AG09309 (cell line): ENCODE data around the gene CNTNAP2.

ENCODE experiments used
- DNase-seq: peaks from one replicate; pipeline ENCODE4 v3.0.0-alpha.2; 2010; ENCODE audit warnings: low read depth
- H3K4me3 ChIP-seq: 2 replicates; pipeline ENCODE4 v1.5.1; 2011; ENCODE audit warnings: mild to moderate bottlenecking, low read depth, low read length, moderate library complexity; ENCODE audit not compliant: control insufficient read depth
- CTCF ChIP-seq: IDR thresholded peaks from 2 replicates; pipeline ENCODE4 v1.5.1; 2011; ENCODE audit warnings: mild to moderate bottlenecking, low read depth, low read length, inconsistent platforms; ENCODE audit not compliant: insufficient read depth, control insufficient read depth; ENCODE audit errors: missing control alignments

Gene CNTNAP2

GRCh38 chr7:148334441-148334956 lies 2217.9 kb downstream of the CNTNAP2 start:
- DNase-seq = no peak
- H3K4me3 ChIP-seq = no peak overlapping the region
- TF ChIP-seq CTCF = no peak

- no peak for TF ChIP-seq CTCF
- H3K4me3 ChIP-seq = no peak overlapping the region
- no peak for DNase-seq
These were observed 2218.5 kb downstream of the CNTNAP2 start for GRCh38 chr7:148334959-148335577.

GRCh38 chr7:148335790-148336189 lies 2219.2 kb downstream of the CNTNAP2 start:
- H3K4me3 ChIP-seq = no peak overlapping the region
- no peak for DNase-seq
- TF ChIP-seq CTCF = no peak

- TF ChIP-seq CTCF = no peak
- no peak overlapping the region for H3K4me3 ChIP-seq
- DNase-seq = no peak
These were observed 2219.8 kb downstream of the CNTNAP2 start for GRCh38 chr7:148336411-148336810.

GRCh38 chr7:148337246-148337965 lies 2220.8 kb downstream of the CNTNAP2 start:
- DNase-seq = no peak
- TF ChIP-seq CTCF = no peak
- H3K4me3 ChIP-seq = no peak overlapping the region

- no peak for TF ChIP-seq CTCF
- H3K4me3 ChIP-seq = no peak overlapping the region
- no peak for DNase-seq
These were observed 2221.6 kb downstream of the CNTNAP2 start for GRCh38 chr7:148337995-148338747.
